ENCODE results near the gene MED19.
A peak's percentile ranks its signal among the peaks of the same experiment; 100 is the strongest.
"Not testable (repeated sequence)": the region's sequence is repeated elsewhere in the genome, so short reads cannot be mapped to it uniquely, and the experiment has no call there.

MED19 gene

GRCh38 chr11:57711414-57712255, at the start of gene MED19:
Gene MED19, minus strand, starts transcription at chr11:57712215. Its CDS starts 36 bp downstream, at chr11:57712179.
- peak; percentile 65 to 80 for DNase-seq

- DNase-seq, result no peak
Observed at GRCh38 chr11:57758174-57758573, 46.2 kb upstream of the MED19 start.

- DNase-seq, result no peak
Observed at GRCh38 chr11:57752954-57753353, 40.9 kb upstream of the MED19 start.

- peak; percentile 3 to 19 for DNase-seq
Observed at GRCh38 chr11:57751676-57752253, 39.8 kb upstream of the MED19 start, which contains the start of gene BTBD18. Gene BTBD18, minus strand, starts transcription at chr11:57751819. Its CDS starts 631 bp downstream, at chr11:57751188.

- DNase-seq, result no peak
Observed at GRCh38 chr11:57751176-57751575, 39.2 kb upstream of the MED19 start.

GRCh38 chr11:57746920-57747319, 34.9 kb upstream of the MED19 start:
- no peak for DNase-seq

- DNase-seq, result no peak
Observed at GRCh38 chr11:57745206-57745605, 33.2 kb upstream of the MED19 start.

- no peak for DNase-seq
Observed at GRCh38 chr11:57744357-57744756, 32.3 kb upstream of the MED19 start.

- no peak for DNase-seq
Observed at GRCh38 chr11:57742087-57742452, 30.1 kb upstream of the MED19 start.

- peak; percentile 96 to 97 for DNase-seq
Observed at GRCh38 chr11:57741132-57742086, 29.4 kb upstream of the MED19 start, which contains the start of gene SELENOH. Gene SELENOH, plus strand, starts transcription at chr11:57741491. Its CDS starts 105 bp downstream, at chr11:57741596.

GRCh38 chr11:57735619-57736298, 23.7 kb upstream of the MED19 start:
- DNase-seq, result no peak

GRCh38 chr11:57732661-57733060, 20.6 kb upstream of the MED19 start:
- no peak for DNase-seq

- DNase-seq, result no peak
Observed at GRCh38 chr11:57729479-57729878, 17.5 kb upstream of the MED19 start.

GRCh38 chr11:57728829-57729228, 16.8 kb upstream of the MED19 start:
- DNase-seq, result no peak

- no peak for DNase-seq
Observed at GRCh38 chr11:57727185-57727584, 15.2 kb upstream of the MED19 start.

GRCh38 chr11:57716726-57717125, 4.7 kb upstream of the MED19 start:
- not testable (repeated sequence) for DNase-seq

- DNase-seq, result no peak
Observed at GRCh38 chr11:57713835-57714234, 1.8 kb upstream of the MED19 start.

GRCh38 chr11:57712256-57713150, 488 bp upstream of the MED19 start, which contains the start of gene TMX2:
Gene TMX2, plus strand, starts transcription at chr11:57712593. Its CDS starts 26 bp downstream, at chr11:57712619.
- peak; percentile 94 to 99 for DNase-seq

GRCh38 chr11:57709802-57710367, 2.1 kb downstream of the MED19 start:
- DNase-seq, result no peak

GRCh38 chr11:57705432-57705831, 6.6 kb downstream of the MED19 start:
- DNase-seq, result not testable (repeated sequence)

- DNase-seq, result no peak
Observed at GRCh38 chr11:57704932-57705331, 7.1 kb downstream of the MED19 start.

Measured in NCI-H524 (cell line).